ENCODE data around the gene PYGB.
"Not testable (repeated sequence)": the region's sequence is repeated elsewhere in the genome, so short reads cannot be mapped to it uniquely, and the experiment has no call there.

The PYGB gene

DNA sequence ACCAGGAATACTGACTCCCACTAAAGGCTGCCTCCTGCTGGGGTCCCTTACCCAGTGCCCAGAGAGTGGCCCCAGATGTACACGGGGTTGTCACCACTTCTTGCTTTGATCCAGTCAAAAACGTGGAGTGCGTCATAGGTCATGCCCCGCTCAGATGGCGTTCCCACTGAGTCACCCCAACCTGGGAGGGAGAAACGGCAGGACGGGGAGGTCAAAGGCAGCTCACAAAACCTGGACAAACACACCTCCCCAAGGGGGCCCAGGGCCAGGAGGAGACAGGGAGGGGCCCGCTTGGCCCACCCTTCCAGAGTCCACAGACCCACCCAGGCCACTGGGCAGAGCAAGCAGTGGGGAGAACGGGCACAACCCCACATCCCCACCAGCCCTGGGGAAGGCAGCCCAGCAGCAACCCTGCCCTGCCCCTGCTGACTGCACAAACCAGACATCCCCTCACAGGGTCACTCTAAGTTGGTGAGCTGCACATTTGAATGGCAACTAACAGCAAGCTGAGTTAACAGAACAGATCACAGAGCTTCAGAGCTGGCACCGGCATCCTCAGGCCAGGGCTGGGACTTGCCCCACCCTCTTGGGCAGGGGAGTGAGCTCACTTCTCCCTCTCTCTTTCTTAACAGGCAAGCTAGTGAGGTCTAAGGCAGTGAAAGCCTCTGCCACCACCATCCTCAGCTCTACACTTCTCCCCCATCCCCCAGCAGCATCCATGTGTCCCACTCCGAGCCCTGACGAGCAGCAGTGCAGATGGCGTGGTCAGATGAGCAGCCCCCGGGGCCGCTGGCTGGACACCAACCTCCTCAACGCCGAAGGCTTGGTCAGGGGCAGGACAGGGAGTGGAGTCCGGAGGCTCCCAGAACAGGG is 61.7 kb downstream of the PYGB start:
- H3K4me3 ChIP-seq (ENCODE audit: control insufficient read depth, low read depth, low read length): peak overlapping the region; percentile 29
- peak; percentile 97 for DNase-seq (ENCODE audit: low read depth)
- TF ChIP-seq, protein P1, sequence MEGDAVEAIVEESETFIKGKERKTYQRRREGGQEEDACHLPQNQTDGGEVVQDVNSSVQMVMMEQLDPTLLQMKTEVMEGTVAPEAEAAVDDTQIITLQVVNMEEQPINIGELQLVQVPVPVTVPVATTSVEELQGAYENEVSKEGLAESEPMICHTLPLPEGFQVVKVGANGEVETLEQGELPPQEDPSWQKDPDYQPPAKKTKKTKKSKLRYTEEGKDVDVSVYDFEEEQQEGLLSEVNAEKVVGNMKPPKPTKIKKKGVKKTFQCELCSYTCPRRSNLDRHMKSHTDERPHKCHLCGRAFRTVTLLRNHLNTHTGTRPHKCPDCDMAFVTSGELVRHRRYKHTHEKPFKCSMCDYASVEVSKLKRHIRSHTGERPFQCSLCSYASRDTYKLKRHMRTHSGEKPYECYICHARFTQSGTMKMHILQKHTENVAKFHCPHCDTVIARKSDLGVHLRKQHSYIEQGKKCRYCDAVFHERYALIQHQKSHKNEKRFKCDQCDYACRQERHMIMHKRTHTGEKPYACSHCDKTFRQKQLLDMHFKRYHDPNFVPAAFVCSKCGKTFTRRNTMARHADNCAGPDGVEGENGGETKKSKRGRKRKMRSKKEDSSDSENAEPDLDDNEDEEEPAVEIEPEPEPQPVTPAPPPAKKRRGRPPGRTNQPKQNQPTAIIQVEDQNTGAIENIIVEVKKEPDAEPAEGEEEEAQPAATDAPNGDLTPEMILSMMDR (conservative IDR thresholded peaks at IDR 0.05; ENCODE audit: control insufficient read depth, insufficient read depth, low read depth, low read length): peak; percentile 22

GRCh38 chr20:25310268-25310920 is 62.5 kb downstream of the PYGB start:
- DNase-seq (ENCODE audit: low read depth): peak; percentile 97
- H3K4me3 ChIP-seq (ENCODE audit: control insufficient read depth, low read depth, low read length): peak overlapping the region; percentile 29
- TF ChIP-seq, protein P1 (conservative IDR thresholded peaks at IDR 0.05; ENCODE audit: control insufficient read depth, insufficient read depth, low read depth, low read length): peak; percentile 93

GRCh38 chr20:25310921-25311728 is 63.2 kb downstream of the PYGB start:
- TF ChIP-seq, protein P1 (conservative IDR thresholded peaks at IDR 0.05; ENCODE audit: control insufficient read depth, insufficient read depth, low read depth, low read length): no peak
- peak; percentile 88 for DNase-seq (ENCODE audit: low read depth)
- H3K4me3 ChIP-seq (ENCODE audit: control insufficient read depth, low read depth, low read length): no peak overlapping the region

- not testable (repeated sequence) for DNase-seq (ENCODE audit: low read depth); H3K4me3 ChIP-seq (ENCODE audit: control insufficient read depth, low read depth, low read length)
Measured at GRCh38 chr20:25312716-25313115, 64.8 kb downstream of the PYGB start.

GRCh38 chr20:25313593-25313992 is 65.7 kb downstream of the PYGB start:
- no peak for DNase-seq (ENCODE audit: low read depth)
- H3K4me3 ChIP-seq (ENCODE audit: control insufficient read depth, low read depth, low read length): no peak overlapping the region
- TF ChIP-seq, protein P1 (conservative IDR thresholded peaks at IDR 0.05; ENCODE audit: control insufficient read depth, insufficient read depth, low read depth, low read length): no peak

DNA sequence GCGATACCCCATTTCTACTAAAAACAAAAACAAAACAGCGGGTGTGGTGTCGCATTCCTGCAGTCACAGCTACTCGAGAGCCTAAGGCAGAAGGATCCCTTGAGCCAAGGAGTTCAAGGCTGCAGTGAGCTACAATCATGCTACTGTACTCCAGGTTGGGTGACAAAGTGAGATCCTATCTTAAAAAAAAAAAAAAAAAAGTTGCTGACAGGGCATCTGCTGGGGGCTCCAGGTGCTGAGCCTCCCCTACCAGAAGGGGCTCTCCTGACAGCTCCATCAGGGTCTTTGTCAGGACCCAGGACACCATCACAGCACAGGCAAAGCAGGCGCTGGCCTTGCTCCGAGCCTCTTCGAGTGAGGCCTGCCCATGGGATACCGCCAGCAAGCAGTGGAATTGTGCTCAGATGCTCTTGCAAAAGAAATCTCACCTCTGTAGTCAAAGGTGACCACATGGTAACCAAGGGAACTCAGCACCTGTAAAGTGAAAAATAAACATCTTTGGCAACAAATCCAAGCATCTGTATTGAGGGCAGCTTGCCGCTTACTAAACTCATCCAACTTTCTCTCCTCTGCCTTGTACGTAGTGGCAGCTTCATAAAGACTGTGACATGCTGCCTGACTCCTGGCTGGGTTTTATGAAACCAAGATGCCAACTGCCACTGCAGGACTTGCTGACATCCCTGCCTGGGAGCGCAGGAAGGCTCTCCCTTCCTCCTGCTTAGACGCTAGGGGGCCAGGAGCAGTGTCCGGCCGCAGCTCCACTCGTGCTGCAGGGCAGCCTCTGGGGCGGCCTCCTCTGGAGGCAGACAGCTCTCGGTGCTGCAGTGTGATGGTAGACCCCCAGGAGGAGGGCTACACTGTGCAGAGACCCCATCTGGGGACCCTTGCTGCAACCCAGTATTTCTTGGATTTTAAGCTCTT is 66.9 kb downstream of the PYGB start:
- DNase-seq (ENCODE audit: low read depth): no peak
- TF ChIP-seq, protein P1 (conservative IDR thresholded peaks at IDR 0.05; ENCODE audit: control insufficient read depth, insufficient read depth, low read depth, low read length): no peak
- no peak overlapping the region for H3K4me3 ChIP-seq (ENCODE audit: control insufficient read depth, low read depth, low read length)

Measured in fibroblast of mammary gland (primary cell).